Ammon's horn (tissue), 1 donor: ENCODE measurements around the gene CST7.
"Not testable (repeated sequence)": the region's sequence is repeated elsewhere in the genome, so short reads cannot be mapped to it uniquely, and the experiment has no call there.

Source experiments
- DNase-seq: peaks from one replicate; pipeline ENCODE4 v3.0.0-alpha.2; 2016; ENCODE audit warnings: low spot score

The CST7 gene, protein sequence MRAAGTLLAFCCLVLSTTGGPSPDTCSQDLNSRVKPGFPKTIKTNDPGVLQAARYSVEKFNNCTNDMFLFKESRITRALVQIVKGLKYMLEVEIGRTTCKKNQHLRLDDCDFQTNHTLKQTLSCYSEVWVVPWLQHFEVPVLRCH

DNA sequence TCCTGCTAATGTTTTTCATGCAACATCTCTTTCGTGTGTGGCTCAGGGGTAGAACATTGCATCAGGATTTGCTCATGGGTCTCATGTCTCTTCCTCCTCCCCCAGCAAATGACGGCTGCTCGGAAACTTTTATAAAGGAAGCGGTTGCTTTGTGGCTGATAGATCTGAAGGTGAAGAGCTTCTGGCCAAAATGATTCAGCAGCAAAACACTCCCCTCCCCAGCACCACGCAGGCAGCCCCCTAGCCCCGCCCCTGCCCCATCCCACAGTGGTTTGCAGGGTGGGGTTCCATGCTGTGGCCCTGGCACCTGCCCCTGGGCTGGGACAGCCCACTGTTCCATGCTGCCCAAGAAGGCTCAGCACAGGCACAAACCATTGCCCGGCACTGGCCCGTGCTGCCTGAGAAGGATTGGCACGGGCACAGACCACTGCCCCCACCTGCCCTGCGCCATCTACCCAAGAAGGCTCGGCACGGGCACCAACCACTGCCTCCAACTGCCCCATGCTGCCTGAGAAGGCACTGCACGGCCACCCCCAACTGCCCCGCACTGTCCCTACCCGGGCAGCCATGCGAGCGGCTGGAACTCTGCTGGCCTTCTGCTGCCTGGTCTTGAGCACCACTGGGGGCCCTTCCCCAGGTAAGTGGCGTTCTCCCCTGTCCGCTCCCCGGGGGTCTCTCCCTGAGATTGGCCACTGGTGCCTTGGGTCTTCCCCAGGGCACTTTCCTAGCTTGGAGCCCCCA, at the start of gene CST7:
Gene CST7 (plus strand): TSS at position 331 of the 741 bp plus-strand sequence. CDS start 237 bp downstream, at position 568.
- no peak for DNase-seq

DNA sequence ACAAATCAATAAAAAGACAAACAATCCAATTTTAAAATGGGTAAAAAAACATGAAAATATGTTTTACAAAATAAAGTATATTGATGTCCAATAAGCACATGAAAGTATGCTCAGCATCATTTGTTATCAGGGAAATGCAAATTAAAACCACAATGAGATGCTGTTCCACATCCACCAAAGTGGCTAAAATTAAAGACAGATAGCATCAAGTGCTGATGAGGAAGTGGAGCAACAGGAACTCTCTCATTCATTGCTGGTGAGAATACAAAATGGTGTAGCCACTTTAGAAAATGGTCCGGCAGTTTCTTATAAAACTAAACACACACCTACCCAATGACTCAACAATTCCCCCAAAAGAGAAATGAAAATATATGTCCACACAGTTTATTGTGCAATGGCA, 42.3 kb upstream of the CST7 start:
- no peak for DNase-seq

DNA sequence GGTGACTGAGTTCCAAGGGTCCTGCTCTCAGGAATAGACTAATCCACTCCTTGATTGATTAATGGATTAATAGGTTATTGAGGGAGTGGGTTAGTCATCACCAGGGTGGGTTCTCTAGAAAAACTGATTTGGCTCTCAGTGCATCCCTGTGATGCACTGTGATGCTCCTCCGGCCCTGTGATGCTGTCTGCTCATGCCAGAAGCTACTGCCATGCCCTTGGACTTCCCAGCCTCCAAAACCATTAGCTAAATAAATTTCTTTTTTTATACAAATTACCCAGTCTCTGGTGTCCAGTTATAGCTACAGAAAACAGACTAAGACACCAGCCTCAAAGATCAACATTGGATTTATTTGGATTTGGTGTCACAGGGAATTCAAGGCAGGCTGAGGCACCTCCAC, 40.4 kb upstream of the CST7 start:
- no peak for DNase-seq

DNA sequence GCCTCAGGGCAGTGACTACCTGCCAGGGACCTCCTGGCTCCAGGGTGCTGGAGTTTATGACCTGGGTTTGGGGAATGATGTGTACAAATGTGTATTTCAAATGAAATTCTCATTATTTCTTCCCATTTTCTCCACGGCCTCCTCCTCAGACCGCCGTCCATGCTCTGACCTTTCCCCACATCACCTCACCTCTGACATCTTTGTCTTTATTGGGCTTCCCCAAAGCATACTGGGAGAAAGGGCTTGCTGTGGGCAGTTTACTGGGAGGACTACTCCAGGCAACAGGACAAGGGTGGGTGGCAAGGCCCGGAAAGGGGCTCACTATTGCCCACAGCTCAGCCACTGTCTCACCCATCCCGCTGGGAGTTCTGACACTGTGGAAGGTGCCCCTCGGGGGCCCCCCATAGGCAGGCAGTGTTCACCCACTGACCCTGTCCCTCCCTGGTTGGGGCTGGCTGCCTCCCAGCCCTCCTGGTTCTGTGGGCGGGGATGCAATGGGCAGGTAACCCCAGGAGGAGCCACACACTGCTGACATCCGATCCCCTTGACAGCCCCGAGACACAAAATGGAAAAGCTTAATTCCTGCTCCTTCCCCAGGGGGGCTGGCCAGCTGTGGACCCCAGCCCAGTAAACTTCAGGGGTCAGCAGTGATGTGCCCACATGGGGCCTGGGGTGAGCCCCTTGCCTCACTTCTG, 39.8 kb upstream of the CST7 start:
- no peak for DNase-seq

DNA sequence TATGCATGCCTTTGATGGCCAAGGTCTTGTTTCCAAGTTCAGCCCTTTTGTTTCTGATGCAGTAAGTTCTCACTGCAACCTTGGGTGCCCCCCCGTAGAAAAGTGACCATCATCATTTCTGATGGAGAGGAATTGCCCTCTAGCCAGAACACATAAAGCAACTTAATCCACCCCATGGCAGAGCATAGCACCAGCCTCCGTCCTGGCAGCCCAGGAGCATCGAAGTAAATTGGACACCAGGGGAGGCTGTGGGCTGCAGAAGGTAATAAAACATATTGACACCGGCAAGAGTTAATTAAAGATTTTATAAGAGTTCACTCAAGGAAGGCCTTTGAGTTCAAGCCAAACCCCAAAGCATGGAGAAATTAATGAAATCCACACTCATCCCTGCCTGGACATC, 39.2 kb upstream of the CST7 start:
- no peak for DNase-seq

DNA sequence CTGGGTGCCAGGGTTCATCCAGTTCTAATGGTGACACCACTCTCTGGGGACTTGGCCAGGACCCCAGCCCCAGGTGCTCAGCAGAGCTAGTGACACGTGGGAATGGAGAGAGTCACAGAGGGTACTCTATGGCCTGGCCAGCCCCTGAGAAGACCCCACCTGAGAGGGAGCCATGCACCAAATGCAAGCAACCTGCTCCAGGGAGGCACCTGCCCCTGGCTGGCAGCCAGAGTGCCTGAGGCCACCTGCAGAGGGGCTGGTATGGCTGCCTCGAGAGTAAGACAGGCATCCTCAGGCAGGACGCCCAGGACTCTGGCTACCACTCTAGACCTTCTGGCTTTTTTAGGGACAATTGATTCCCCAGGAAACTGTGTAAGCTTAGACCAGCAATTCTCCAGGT, 38.6 kb upstream of the CST7 start:
- no peak for DNase-seq

DNA sequence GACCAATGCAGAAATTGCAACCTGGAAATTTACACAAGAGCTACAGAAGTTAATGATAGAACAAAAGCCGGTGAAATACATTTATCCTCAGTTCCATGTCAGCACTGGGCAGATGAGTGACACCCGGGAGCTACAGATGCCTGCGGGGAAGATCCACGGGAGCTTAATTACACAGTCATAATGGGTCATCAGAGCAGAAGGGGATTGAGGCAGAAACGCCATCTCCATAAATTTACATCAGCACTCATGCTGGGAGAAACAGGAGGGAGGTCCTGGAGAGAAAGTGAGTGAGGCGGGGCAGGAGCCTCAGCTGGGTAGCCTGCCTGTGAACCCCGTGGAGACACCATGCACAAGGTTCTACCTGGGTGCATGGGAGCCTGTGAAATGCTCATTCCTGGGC, 37.6 kb upstream of the CST7 start:
- DNase-seq, result no peak

DNA sequence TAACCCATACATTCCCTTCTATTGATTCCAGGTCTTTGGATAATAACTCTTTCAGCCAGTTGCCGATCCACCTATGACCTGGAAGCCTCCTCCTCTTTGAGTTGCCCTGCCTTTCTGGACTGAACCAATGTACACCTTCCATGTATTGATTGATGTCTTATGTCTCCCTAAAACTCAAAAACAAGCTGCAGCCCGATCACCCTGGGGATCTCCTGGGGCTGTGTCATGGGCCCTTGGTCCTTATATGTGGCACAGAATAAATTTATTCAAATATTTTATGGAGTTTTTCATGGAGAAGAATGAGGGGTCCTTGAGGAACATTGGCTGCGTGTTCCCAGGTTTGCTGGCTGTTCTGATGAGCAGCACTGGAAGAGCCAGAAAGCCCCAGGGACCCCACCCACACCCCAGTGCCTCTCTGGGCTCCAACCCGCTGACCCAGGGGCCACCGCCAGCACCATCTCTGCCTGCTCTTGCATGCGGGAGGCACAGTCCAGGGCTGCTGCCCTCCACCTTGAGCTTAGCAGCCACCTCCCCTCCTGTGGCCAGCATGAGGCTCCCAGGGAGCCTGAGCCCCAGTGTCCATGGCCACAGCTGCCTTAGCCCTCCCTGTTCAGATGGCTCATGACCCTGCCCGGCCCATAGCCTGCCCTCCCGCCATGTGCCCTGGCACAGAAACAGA, 36.5 kb upstream of the CST7 start:
- no peak for DNase-seq

DNA sequence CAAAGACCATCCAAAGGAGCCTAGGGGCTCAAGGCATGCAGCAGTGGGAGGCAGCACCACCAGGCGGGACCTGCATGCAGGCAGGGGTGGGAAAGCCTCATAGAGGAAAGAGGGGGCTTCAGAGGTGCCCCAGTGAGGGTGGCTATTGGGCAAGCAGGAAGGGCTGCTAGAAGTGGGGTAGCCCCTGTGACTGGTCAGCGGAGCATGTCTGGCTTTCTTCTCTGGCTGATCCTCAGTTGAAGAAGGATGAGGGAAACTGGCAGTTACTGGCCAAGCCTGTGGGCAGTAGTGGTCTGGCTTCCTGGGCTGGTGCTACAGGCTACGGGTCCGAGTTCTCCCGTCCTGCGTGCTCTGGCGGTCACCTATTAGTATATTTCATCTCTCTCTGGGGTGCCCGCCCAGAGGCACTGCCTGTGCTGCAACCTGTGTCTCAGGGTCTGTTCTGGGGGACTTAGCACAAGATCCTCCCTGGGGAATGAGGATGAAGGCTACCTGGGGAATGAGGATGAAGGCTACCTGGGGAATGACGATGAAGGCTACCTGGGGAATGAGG, 35.9 kb upstream of the CST7 start:
- no peak for DNase-seq

DNA sequence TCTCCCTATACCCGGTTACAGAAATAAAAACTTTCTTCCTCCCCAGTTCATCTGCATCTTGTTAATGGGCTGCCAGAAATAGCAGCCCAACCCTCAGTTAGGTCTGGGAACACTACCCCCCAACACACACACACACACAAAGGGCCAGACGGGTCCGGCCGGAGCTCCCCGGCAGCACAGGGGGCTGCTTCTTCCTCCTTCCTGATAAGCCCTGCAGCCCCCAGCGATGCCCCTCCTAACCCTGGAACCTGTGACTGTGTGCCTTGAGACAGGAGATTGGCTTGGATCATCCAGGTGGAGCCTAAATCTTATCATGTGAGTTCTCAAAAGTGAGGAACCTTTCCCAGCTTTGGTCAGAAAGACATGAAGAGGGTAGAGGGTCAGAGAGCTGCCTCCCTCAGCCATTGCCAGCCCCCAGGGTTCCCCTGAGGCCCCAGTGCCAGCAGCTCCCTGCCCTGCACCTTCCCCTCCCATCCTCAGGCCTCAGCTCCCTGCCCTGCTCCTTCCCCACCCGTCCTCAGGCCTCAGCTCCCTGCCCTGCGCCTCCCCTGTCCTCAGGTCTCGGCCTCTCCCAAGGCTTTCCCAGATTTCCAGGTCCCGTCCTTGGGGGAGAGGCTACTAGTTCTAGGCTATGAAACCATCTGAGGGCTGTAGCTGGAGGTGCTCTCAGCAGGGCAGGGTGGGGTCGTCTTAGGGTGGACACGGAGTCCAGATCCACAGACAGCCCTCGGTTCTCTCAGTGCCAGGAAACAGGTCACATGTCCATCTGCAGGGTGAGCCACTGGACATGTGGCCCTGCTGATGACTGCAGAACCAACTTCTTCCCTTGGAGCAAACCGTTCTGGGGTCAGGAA, 34.5 kb upstream of the CST7 start:
- DNase-seq, result peak; percentile 32

DNA sequence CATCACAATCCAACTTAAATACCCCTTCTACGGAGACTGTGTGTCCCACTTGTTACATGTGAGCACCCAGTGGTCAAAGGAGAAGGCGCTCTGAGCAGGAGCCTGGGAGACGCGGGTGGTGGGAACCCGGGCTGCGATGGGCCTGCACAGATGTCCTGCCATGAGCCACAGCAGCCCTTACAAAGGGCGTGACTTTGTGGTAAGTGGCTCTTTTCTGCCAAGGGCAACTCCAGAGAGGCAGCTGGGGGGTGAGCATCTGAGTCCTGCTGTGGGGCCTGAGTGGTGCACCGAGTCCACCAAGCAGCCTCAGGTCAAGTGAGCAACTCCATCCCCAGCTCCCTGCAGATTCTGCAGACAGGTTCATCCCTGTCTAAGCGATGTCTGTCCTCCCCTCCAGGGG, 33.6 kb upstream of the CST7 start:
- DNase-seq, result no peak

DNA sequence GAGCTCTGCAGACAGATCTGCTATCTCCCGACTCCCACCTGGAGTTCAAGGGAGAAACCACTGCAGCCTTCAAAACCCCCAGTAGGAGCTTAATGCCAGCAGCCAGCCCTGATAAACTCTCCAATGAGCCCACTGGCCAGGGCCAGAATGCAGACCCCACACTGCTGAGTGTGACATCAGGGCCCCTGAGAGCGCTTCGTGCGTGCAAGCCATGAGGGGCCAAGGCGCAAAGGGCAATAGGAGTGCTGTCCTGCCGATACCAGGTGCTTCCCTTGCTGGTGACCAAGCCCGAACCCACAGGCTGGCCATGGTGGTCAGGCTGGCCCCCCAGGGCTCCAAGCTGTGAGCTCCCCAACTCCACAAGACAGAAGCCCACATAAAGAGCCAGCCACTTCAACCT, 33.2 kb upstream of the CST7 start:
- DNase-seq, result no peak

DNA sequence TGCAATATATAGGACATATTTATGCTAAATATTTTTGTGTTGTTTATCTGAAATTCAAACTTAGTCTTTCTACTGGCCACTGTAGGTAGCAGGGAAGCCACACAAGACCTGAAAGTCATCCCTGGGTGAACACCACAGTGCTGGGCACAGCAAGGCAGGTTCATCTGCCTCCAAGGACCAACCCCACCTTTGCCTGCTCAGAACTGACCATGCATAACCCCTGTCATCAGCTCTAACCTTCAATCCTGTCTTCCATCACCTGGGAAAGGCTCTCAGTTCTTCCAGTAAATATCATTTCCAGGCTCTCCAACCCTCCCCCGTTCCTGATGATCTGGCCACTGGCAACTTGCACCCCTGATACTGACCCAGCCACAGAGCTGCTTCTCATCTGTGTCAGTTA, 32.7 kb upstream of the CST7 start:
- DNase-seq, result no peak

DNA sequence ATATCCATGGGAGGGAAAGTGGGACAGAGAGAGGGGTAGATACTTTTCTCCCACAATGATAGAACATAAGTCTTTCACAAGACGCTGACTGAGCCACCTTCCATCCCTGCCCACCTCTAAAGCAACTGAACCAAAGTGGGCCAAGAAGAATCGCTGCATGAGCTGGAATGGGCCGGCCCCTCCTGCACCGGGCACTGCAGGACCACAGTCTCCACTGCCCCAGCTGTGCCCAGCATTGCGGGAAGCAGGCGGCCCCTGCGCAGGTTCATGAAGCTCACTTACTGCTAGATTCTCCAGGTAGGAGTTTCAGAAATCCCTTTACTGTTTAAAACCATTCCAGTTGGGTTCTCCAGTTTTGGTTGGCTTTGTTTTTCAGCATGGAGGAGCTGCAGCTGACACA, 32.0 kb upstream of the CST7 start:
- DNase-seq, result no peak

DNA sequence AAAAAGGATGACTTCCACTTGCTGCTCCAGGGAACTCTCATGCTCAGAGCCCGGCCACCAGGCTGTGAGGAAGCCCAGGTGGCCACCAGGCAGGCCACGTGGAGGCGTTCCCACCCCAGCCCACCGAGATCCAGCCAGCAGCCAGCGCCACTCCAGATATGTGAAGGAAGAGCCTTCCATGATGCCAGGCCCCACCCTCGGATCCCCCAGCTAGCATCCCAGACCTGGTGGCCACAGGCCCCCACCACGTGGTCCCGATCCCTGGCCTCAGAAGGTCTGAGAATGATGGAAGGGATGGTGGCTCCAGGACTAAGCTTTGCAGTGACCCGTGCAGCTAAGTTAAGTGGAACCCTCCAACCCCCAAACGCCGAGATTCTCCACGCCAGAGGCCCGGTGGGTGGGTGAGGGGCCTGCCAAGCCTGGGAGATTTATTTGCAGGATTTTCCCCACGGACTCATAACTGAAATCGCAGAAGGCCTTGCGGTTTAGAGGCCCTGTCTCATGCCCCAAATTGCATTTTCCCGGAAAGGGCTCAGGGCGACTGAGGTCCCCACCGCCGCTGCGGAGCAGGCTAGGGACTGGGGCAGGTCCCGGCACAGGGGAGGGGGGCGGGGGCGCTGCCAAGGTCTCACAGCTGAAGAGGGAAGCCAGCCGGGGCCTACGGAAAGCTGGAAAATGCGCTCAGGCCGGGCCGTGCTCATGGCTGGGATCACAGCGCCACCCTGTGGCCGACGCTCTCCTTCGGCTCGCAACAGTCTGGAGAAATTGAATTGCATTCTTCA, 31.1 kb upstream of the CST7 start:
- DNase-seq, result peak; percentile 90

DNA sequence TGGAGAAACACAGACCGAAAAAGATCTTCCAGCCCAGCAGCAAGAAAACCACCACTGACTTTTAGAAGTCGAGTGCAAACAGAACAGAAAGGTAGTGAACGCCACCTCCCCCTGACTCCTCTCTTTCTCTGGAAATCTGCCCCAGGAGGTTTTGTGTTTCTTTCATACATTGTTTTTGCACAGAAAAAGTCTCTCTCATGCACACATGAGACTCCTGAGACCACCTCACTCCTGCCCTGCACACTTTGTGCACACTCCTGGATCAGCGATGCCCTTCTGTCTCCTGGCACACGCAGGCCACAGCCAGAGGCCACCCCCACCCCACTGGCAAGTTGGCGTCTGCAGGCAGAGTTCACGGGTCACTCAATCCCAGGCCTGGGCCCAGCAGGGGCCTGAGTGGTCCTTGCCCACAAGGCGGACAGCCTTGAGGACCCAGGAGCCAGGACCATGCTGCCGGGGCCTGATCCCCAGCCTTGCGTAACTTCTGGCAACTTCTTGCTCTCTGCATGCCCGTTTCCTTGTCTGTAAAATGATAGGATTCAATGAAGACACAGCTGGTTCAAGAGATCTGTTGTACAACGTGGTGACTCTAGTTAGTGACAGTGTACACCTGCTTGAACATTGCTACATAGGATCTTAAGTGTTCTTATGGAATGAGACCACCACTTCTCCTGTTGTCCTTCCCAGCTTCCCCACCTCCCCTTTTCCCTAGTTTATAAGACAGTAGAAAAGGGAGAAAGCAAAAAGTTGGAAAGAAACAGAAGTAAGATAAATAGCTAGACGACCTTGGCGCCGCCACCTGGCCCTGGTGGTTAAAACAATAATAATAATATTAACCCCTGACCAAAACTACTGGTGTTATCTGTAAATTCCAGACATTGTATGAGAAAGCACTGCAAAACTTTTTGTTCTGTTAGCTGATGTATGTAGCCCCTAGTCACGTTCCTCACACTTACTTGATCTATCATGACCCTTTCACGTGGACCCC, 30.2 kb upstream of the CST7 start:
- DNase-seq, result peak; percentile 35

DNA sequence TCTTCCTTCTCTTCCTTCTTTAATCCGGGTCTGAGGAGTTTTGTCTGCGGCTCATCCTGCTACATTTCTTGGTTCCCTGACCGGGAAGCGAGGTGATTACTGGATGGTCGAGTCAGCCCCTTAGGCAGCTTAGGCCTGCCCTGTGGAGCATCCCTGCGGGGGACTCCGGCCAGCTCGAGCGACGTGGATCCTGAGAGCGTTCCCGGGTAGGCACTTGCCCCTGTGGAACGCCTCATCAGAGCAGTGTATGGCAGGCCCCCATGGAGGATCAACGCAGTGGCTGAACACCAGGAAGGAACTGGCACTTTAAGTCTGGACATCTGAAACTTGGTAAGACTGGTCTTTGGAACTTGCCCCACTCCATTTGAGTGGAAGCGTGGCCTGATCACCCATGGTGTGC, 29.4 kb upstream of the CST7 start:
- DNase-seq, result not testable (repeated sequence)

DNA sequence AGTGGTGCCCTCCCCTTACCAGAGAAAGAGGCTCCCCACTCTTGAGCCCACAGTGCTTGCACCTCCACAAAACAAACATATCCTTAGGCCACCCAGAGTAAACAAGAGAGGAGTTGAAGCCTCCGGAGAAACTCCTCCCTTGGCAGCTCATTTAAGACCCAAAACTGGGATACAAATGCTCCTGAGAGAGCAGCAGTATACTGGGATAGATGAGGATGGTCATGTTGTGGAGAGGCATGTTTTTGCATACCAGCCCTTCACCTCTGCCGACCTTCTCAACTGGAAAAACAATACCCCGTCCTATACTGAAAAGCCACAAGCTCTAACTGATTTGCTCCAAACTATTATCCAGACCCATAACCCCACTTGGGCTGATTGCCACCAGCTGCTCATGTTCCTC, 28.4 kb upstream of the CST7 start:
- not testable (repeated sequence) for DNase-seq

DNA sequence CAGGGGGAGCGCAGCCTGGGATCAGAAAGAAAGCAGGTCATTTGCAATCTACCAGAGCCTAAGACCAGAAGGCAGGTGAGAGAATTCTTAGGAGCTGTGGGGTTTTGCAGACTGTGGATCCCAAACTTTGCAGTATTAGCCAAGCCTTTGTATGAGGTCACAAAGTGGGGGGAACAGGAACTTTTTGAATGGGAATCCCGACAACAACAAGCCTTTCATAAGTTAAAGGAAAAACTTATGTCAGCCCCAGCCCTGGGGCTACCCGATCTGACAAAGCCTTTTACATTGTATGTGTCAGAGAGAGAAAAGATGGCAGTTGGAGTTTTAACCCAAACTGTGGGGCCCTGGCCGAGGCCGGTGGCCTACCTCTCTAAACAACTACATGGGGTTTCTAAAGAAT, 19.8 kb upstream of the CST7 start:
- not testable (repeated sequence) for DNase-seq
